Liver (tissue), 9 donors: ENCODE data around the gene CDH4. TPM values are rescaled to one million over a fixed set of nuclear protein-coding genes. Genes with fewer than 3 reads are reported as not detected.

Source experiments
- DNase-seq: peaks from one replicate; pipeline ENCODE4 v3.0.0-alpha.2; 2017; ENCODE audit warnings: low spot score
- H3K27ac ChIP-seq, 2 donors: one replicate each; pipeline ENCODE4 v1.7.0; 2013; ENCODE audit warnings: inconsistent platforms in 2 of 2, low read length in 2 of 2, control low read depth in 1 of 2, low read depth in 1 of 2, mild to moderate bottlenecking in 1 of 2
- H3K27me3 ChIP-seq, 4 donors: one replicate each; pipeline versions ENCODE4 v1.6.1 to v1.7.0; 2013; ENCODE audit warnings: low read length in 3 of 4, inconsistent platforms in 1 of 4, mild to moderate bottlenecking in 1 of 4, moderate library complexity in 1 of 4; ENCODE audit not compliant: control insufficient read depth in 4 of 4, insufficient read depth in 4 of 4
- H3K36me3 ChIP-seq, 4 donors: one replicate each; pipeline versions ENCODE4 v1.6.1 to v1.7.0; 2013; ENCODE audit warnings: low read length in 3 of 4, mild to moderate bottlenecking in 3 of 4, low read depth in 1 of 4, moderate library complexity in 1 of 4; ENCODE audit not compliant: control insufficient read depth in 4 of 4, insufficient read depth in 3 of 4
- H3K4me1 ChIP-seq, 4 donors: one replicate each; pipeline versions ENCODE4 v1.6.1 to v1.7.0; 2013; ENCODE audit warnings: low read length in 3 of 4, mild to moderate bottlenecking in 3 of 4, moderate library complexity in 1 of 4; ENCODE audit not compliant: control insufficient read depth in 4 of 4, insufficient read depth in 4 of 4
- H3K4me3 ChIP-seq, 3 donors: one replicate each; pipeline versions ENCODE4 v1.6.1 to v1.7.0; 2013; ENCODE audit warnings: low read length in 3 of 3, control low read depth in 1 of 3, low read depth in 1 of 3, mild to moderate bottlenecking in 1 of 3
- H3K9ac ChIP-seq, 2 donors: one replicate each; pipeline ENCODE4 v1.7.0; 2013; ENCODE audit warnings: low read length in 2 of 2, mild to moderate bottlenecking in 2 of 2, moderate library complexity in 2 of 2, control low read depth in 1 of 2, low read depth in 1 of 2
- H3K9me3 ChIP-seq, 4 donors: one replicate each; pipeline versions ENCODE4 v1.6.1 to v1.7.0; 2013; ENCODE audit warnings: low read length in 3 of 4; ENCODE audit not compliant: control insufficient read depth in 4 of 4
- ATF3 ChIP-seq: IDR thresholded peaks from 2 replicates; pipeline ENCODE4 v1.6.1; 2016; ENCODE audit warnings: antibody characterized with exemption
- CTCF ChIP-seq: fragments of 150-350 bp; IDR thresholded peaks from 2 replicates; pipeline ENCODE4 v1.5.1; 2017; ENCODE audit warnings: improper control_type of control experiment, low read depth, low read length; ENCODE audit not compliant: missing input control
- EGR1 ChIP-seq, 2 donors: IDR thresholded peaks; 2 replicates each; pipeline ENCODE4 v1.6.1; 2016 to 2018; ENCODE audit warnings: antibody characterized with exemption in 2 of 2, low read depth in 2 of 2
- FOXA1 ChIP-seq: IDR thresholded peaks from 2 replicates; pipeline ENCODE4 v1.6.1; 2016; ENCODE audit warnings: antibody characterized with exemption
- FOXA2 ChIP-seq: IDR thresholded peaks from 2 replicates; pipeline ENCODE4 v1.6.1; 2016; ENCODE audit warnings: antibody characterized with exemption
- GABPA ChIP-seq, 2 donors: IDR thresholded peaks in 1 of 2; conservative IDR thresholded peaks in 1 of 2; 2 replicates each; pipeline ENCODE4 v1.6.1; 2016; ENCODE audit warnings: antibody characterized with exemption in 2 of 2, mild to moderate bottlenecking in 1 of 2, moderate library complexity in 1 of 2
- HNF4G ChIP-seq: IDR thresholded peaks from 2 replicates; pipeline ENCODE4 v1.6.1; 2016; ENCODE audit warnings: antibody characterized with exemption
- JUND ChIP-seq, 2 donors: IDR thresholded peaks; 2 replicates each; pipeline ENCODE4 v1.6.1; 2016; ENCODE audit warnings: antibody characterized with exemption in 2 of 2
- NR2F2 ChIP-seq: IDR thresholded peaks from 2 replicates; pipeline ENCODE4 v1.6.1; 2016; ENCODE audit warnings: antibody characterized with exemption
- RAD21 ChIP-seq, 2 donors: IDR thresholded peaks; 2 replicates each; pipeline ENCODE4 v1.6.1; 2016; ENCODE audit warnings: antibody characterized with exemption in 2 of 2, mild to moderate bottlenecking in 2 of 2
- RXRA ChIP-seq, 2 donors: IDR thresholded peaks; 2 replicates each; pipeline ENCODE4 v1.6.1; 2017 to 2018; ENCODE audit warnings: antibody characterized with exemption in 2 of 2, mild to moderate bottlenecking in 1 of 2
- SP1 ChIP-seq: IDR thresholded peaks from 2 replicates; pipeline ENCODE4 v1.6.1; 2018; ENCODE audit warnings: antibody characterized with exemption, mild to moderate bottlenecking
- TAF1 ChIP-seq: conservative IDR thresholded peaks from 2 replicates; pipeline ENCODE4 v1.6.1; 2016; ENCODE audit warnings: antibody characterized with exemption, mild to moderate bottlenecking
- YY1 ChIP-seq: IDR thresholded peaks from 2 replicates; pipeline ENCODE4 v1.6.1; 2016; ENCODE audit warnings: antibody characterized with exemption, mild to moderate bottlenecking
- ZBTB33 ChIP-seq: IDR thresholded peaks from 2 replicates; pipeline ENCODE4 v1.6.1; 2016; ENCODE audit warnings: antibody characterized with exemption
- WGBS: extraction: QIAGEN DNeasy Blood & Tissue Kit; methylation state at CpG from one replicate; pipeline ENCODE4 v1.1.7; 2013; 5-methylcytosine and 5-hydroxymethylcytosine counted together
- polyA plus RNA-seq, 2 donors: library from polyadenylated mRNA; stranded (reverse) in 1 of 2; unstranded in 1 of 2; fragments of 200-250 nt in 1 of 2; fragments of >200 nt in 1 of 2; fragmentation: Nextera tagmentation in 1 of 2; extraction: Ambion mirVana in 1 of 2; gene quantifications; one replicate each; pipeline versions ENCODE4 v1.2.1 to v1.2.3, GENCODE V29; 2013 to 2015
- total RNA-seq, 2 donors: library from RNA; depleted of rRNA; stranded (reverse); fragments of >200 nt; gene quantifications; one replicate each; pipeline ENCODE4 v1.2.3, GENCODE V29; 2014
- donor health status: healthy.
- donor health status: healthy.
- donor health status: healthy.
- donor health status: healthy.
- donor health status: healthy.

CDH4 gene
- total and polyA plus RNA-seq, 4 donors, result 0.03 to 0.25 (median 0.19) TPM; not detected in 1

- DNase-seq, result no peak
These were observed 704.6 kb downstream of the CDH4 start for GRCh38 chr20:61956396-61957342.

GRCh38 chr20:61957961-61958715 is 706.1 kb downstream of the CDH4 start:
- Histone ChIP-seq H3K27me3 (no peaks in the 10 kb centered on the region), H3K9me3 (no peaks in the 10 kb centered on the region), H3K36me3 (no peaks in the 10 kb centered on the region), H3K9ac (no peak overlapping the region), H3K27ac (no peak overlapping the region), H3K4me1 (no peaks in the 10 kb centered on the region), H3K4me3 (no peak overlapping the region)
- 89% methylated on average over 12 of the region's 12 CpGs for whole genome bisulfite sequencing
- no peak for DNase-seq
- TF ChIP-seq EGR1 (IDR thresholded peaks at IDR 0.05; ENCODE audit: low read depth in 2 of 2) (no peak), ATF3 (no peak), NR2F2 (no peak), RAD21 (IDR thresholded peaks at IDR 0.05) (no peak), SP1 (no peak), FOXA2 (no peak), GABPA (IDR thresholded peaks at IDR 0.05 in 1 of 2, conservative IDR thresholded peaks at IDR 0.05 in 1 of 2) (no peak), HNF4G (no peak), FOXA1 (no peak), CTCF (no peak), RXRA (IDR thresholded peaks at IDR 0.05) (no peak), TAF1 (no peak)

More at GRCh38 chr20:61956396-61957342, 704.6 kb downstream of the CDH4 start:
- H3K27me3 ChIP-seq, result no peaks in the 10 kb centered on the region
- H3K9ac ChIP-seq, result no peak overlapping the region
- H3K4me1 ChIP-seq, result no peaks in the 10 kb centered on the region
- H3K9me3 ChIP-seq, result no peaks in the 10 kb centered on the region
- H3K27ac ChIP-seq, result no peak overlapping the region
- 58% methylated on average over 12 of the region's 12 CpGs for WGBS
- no peaks in the 10 kb centered on the region for H3K36me3 ChIP-seq
- H3K4me3 ChIP-seq, result no peak overlapping the region
- TF ChIP-seq ZBTB33 (no peak), EGR1 (IDR thresholded peaks at IDR 0.05; ENCODE audit: low read depth in 2 of 2) (no peak), RXRA (IDR thresholded peaks at IDR 0.05) (no peak), HNF4G (no peak), SP1 (no peak), CTCF (no peak), FOXA2 (no peak), YY1 (no peak), GABPA (IDR thresholded peaks at IDR 0.05 in 1 of 2, conservative IDR thresholded peaks at IDR 0.05 in 1 of 2) (no peak), JUND (IDR thresholded peaks at IDR 0.05) (no peak), TAF1 (no peak), RAD21 (IDR thresholded peaks at IDR 0.05) (no peak)
